Measurements from ENCODE around the gene BPIFB6.

GRCh38 chr20:32985596-32985995 lies 45.9 kb upstream of the BPIFB6 start:
- no peak for TF ChIP-seq NR2F2 (IDR thresholded peaks at IDR 0.05)
- no peak for TF ChIP-seq RAD21 (IDR thresholded peaks at IDR 0.05)
- no peak for TF ChIP-seq CTCF (IDR thresholded peaks at IDR 0.05; ENCODE audit: low read depth, low read length, missing input control)
- no peak for TF ChIP-seq FOXA1 (IDR thresholded peaks at IDR 0.05)
- no peak for TF ChIP-seq SP1 (IDR thresholded peaks at IDR 0.05)
- TF ChIP-seq JUND (IDR thresholded peaks at IDR 0.05) = no peak
- no peak for TF ChIP-seq TAF1 (conservative IDR thresholded peaks at IDR 0.05)
- TF ChIP-seq REST (IDR thresholded peaks at IDR 0.05) = no peak
- TF ChIP-seq GABPA (IDR thresholded peaks at IDR 0.05 in 1 of 2, conservative IDR thresholded peaks at IDR 0.05 in 1 of 2) = no peak
- no peak for TF ChIP-seq MAX (IDR thresholded peaks at IDR 0.05)
- no peak for TF ChIP-seq YY1 (IDR thresholded peaks at IDR 0.05)
- no peak for TF ChIP-seq ATF3 (IDR thresholded peaks at IDR 0.05)
